Panc1 (cell line): ENCODE results near the gene SVIP. TPM values are rescaled to one million over a fixed set of nuclear protein-coding genes. Genes with fewer than 3 reads are reported as not detected.

ENCODE experiments used
- ATAC-seq: fragments of 200-7000 bp; cut with Tn5 transposase; 2 replicates; pipeline ENCODE4 v1.9.1; 2020; ENCODE audit warnings: mild to moderate bottlenecking, moderate library complexity
- BruUV-seq: library from RNA; stranded (reverse); fragments of 400-500 nt; replicated peaks from 2 replicates; lab custom pipeline; 2021; lab: Mats Ljungman, UMichigan
- CTCF ChIA-PET: fragments of 300-600 bp; sonication (Branson Sonifier 250); formaldehyde crosslinking; loops from one replicate; lab custom pipeline; 2022; ENCODE audit warnings: antibody characterized with exemption; lab: Charles Lee
- POLR2A ChIA-PET: fragments of 300-600 bp; sonication (Branson Sonifier 250); formaldehyde crosslinking; loops from one replicate; lab custom pipeline; 2022; ENCODE audit warnings: antibody characterized with exemption; lab: Charles Lee
- DNase-seq: peaks from one replicate; pipeline ENCODE4 v3.0.0-alpha.2; 2010; ENCODE audit warnings: low read depth, low spot score
- H3K27ac ChIP-seq: 2 replicates; pipeline ENCODE4 v1.5.1; 2011; ENCODE audit warnings: mild to moderate bottlenecking, low read length, inconsistent platforms
- H3K27me3 ChIP-seq: fragments of 200-500 bp; sonication (Bioruptor generic); 2 replicates; pipeline ENCODE4 v1.6.0; 2014; ENCODE audit warnings: low read length, inconsistent platforms; ENCODE audit not compliant: control insufficient read depth, insufficient read depth
- H3K36me3 ChIP-seq: fragments of 200-500 bp; sonication (Bioruptor generic); 2 replicates; pipeline ENCODE4 v1.5.1; 2014; ENCODE audit warnings: inconsistent platforms, mild to moderate bottlenecking, low read length, moderate library complexity; ENCODE audit not compliant: control insufficient read depth, insufficient read depth
- H3K4me1 ChIP-seq: 2 replicates; pipeline ENCODE4 v1.5.1; 2011; ENCODE audit warnings: inconsistent platforms, mild to moderate bottlenecking, low read length, moderate library complexity; ENCODE audit not compliant: control insufficient read depth, insufficient read depth
- H3K4me3 ChIP-seq, 2 experiments: 2 replicates each; pipeline ENCODE4 v1.5.1; 2011 to 2012; ENCODE audit warnings: low read depth in 2 of 2, low read length in 2 of 2, mild to moderate bottlenecking in 2 of 2, inconsistent platforms in 1 of 2, moderate library complexity in 1 of 2
- H3K9me3 ChIP-seq: fragments of 200-500 bp; sonication (Bioruptor generic); 2 replicates; pipeline ENCODE4 v1.5.1; 2014; ENCODE audit warnings: low read depth, mild to moderate bottlenecking, inconsistent platforms, low read length, moderate library complexity; ENCODE audit not compliant: control insufficient read depth, insufficient read depth
- CTCF ChIP-seq: fragments of 450-650 bp; IDR thresholded peaks from 2 replicates; pipeline ENCODE4 v1.5.1; 2017; ENCODE audit warnings: mild to moderate bottlenecking
- POLR2AphosphoS5 ChIP-seq: IDR thresholded peaks from 2 replicates; pipeline ENCODE4 v1.6.1; 2012; ENCODE audit warnings: mild to moderate bottlenecking, low read depth, low read length, moderate library complexity
- REST ChIP-seq, 2 experiments: IDR thresholded peaks; 2 replicates each; pipeline ENCODE4 v1.6.1; 2011 to 2012; ENCODE audit warnings: low read depth in 2 of 2, control low read depth in 1 of 2, low read length in 1 of 2, mild to moderate bottlenecking in 1 of 2, moderate library complexity in 1 of 2; ENCODE audit not compliant: insufficient read depth in 1 of 2
- SIN3A ChIP-seq: IDR thresholded peaks from 2 replicates; pipeline ENCODE4 v1.6.1; 2012; ENCODE audit warnings: low read depth, mild to moderate bottlenecking, low read length, moderate library complexity, borderline replicate concordance; ENCODE audit not compliant: insufficient read depth
- TCF7L2 ChIP-seq: IDR thresholded peaks from 2 replicates; pipeline ENCODE4 v1.6.1; 2011; ENCODE audit warnings: mild to moderate bottlenecking, low read depth, low read length, inconsistent platforms
- in situ Hi-C: cut with HindIII; loops from 2 replicates; pipeline ENCODE4 v1.10.0; 2016; ENCODE audit warnings: low sequenced_read_pairs, low pct_unique_long_range_greater_than_20kb
- intact Hi-C: fragments of 100-400 bp; cut with micrococcal nuclease; formaldehyde crosslinking; loops from one replicate; pipeline ENCODE4 v1.10.0; 2022; ENCODE audit not compliant: unreplicated experiment
- total RNA-seq: library from RNA; stranded (reverse); gene quantifications from one replicate; pipeline ENCODE4 v1.2.1, GENCODE V29; 2021; ENCODE audit not compliant: unreplicated experiment

The SVIP gene
- total RNA-seq, 1 experiment from 2014 or later, result 13.4 TPM

- BruUV-seq, result no TSS peak
- DNase-seq, result no peak
- ATAC-seq, result no peak
- Histone ChIP-seq H3K9me3 (peaks cover 5% of the 10 kb centered on the region; the same call in 1 of the 2 replicates), H3K27me3 (no peaks in the 10 kb centered on the region; the same call in 1 of the 2 replicates), H3K36me3 (no peaks in the 10 kb centered on the region), H3K4me1 (no peaks in the 10 kb centered on the region), H3K4me3 (no peak overlapping the region), H3K27ac (no peak overlapping the region)
- in situ Hi-C loops, result no loop called here
- POLR2A ChIA-PET, result no interaction called here
- CTCF ChIA-PET, result no interaction called here
- no peak for TF ChIP-seq REST (IDR thresholded peaks at IDR 0.05; ENCODE audit: insufficient read depth in 1 of 2, low read depth in 2 of 2, low read length in 1 of 2)
- intact Hi-C loops, result no loop called here
Measured at GRCh38 chr11:22807391-22807790, 22.2 kb downstream of the SVIP start.

DNA sequence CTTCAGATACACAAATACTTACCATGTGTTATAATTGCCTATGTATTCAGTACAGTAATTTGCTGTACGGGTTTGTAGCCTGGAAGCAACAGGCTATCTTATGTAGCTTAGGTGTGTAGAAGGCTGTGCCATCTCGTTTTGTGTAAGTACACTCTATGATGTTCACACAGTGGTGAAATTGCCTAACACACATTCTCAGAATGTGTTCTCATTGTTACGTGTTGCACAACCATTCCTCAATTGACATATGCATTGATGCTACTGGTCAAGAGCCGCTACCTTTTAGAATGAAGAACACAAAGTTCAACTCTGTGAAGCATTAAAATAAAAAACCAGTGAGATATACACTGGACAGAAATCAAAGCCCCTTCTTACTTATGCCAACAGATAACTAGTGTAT, 26.7 kb downstream of the SVIP start:
- BruUV-seq, result no TSS peak
- Histone ChIP-seq H3K36me3 (no peaks in the 10 kb centered on the region), H3K4me1 (no peaks in the 10 kb centered on the region), H3K4me3 (no peak overlapping the region), H3K9me3 (no peaks in the 10 kb centered on the region), H3K27ac (no peak overlapping the region), H3K27me3 (no peaks in the 10 kb centered on the region; the same call in 1 of the 2 replicates)
- CTCF ChIA-PET, result no interaction called here
- DNase-seq, result no peak
- TF ChIP-seq POLR2AphosphoS5 (no peak), TCF7L2 (no peak), REST (IDR thresholded peaks at IDR 0.05; ENCODE audit: insufficient read depth in 1 of 2, low read depth in 2 of 2, low read length in 1 of 2) (no peak), SIN3A (no peak), CTCF (no peak)
- POLR2A ChIA-PET, result no interaction called here
- in situ Hi-C loops (no loop called here), intact Hi-C loops (no loop called here)
- no peak for ATAC-seq
